GM23338 (cell line): ENCODE results near the gene VARS2. TPM values are rescaled to one million over a fixed set of nuclear protein-coding genes. Genes with fewer than 3 reads are reported as not detected.

ENCODE experiments used
- ATAC-seq: fragments of 200-7000 bp; cut with Tn5 transposase; 3 replicates; pipeline ENCODE4 v1.9.1; 2020
- DNase-seq: peaks from one replicate; pipeline ENCODE4 v3.0.0-alpha.2; 2015; ENCODE audit warnings: low spot score
- H2AFZ ChIP-seq: fragments of 200-600 bp; sonication (generic); 2 replicates; pipeline ENCODE4 v1.8.0; 2016; ENCODE audit warnings: antibody characterized with exemption, mild to moderate bottlenecking, moderate library complexity
- H3F3A ChIP-seq: fragments of 200-600 bp; sonication (generic); replicated peaks from 2 replicates; pipeline ENCODE4 v1.8.0; 2017; ENCODE audit warnings: antibody characterized with exemption, mixed run types, low read depth
- H3K27ac ChIP-seq: fragments of 200-600 bp; sonication (generic); 2 replicates; pipeline ENCODE4 v1.6.1; 2016; ENCODE audit warnings: low read depth
- H3K27me3 ChIP-seq: fragments of 200-600 bp; sonication (generic); 2 replicates; pipeline ENCODE4 v1.8.0; 2016; ENCODE audit warnings: mild to moderate bottlenecking, mixed run types, moderate library complexity; ENCODE audit not compliant: insufficient read depth
- H3K36me3 ChIP-seq: fragments of 200-600 bp; sonication (generic); 2 replicates; pipeline ENCODE4 v1.8.0; 2016; ENCODE audit warnings: mild to moderate bottlenecking; ENCODE audit not compliant: insufficient read depth
- H3K4me1 ChIP-seq: fragments of 200-600 bp; sonication (generic); 2 replicates; pipeline ENCODE4 v1.8.0; 2016; ENCODE audit warnings: mild to moderate bottlenecking, moderate library complexity; ENCODE audit not compliant: insufficient read depth
- H3K4me2 ChIP-seq: fragments of 200-600 bp; sonication (generic); 2 replicates; pipeline ENCODE4 v1.7.1; 2017; ENCODE audit warnings: mixed run types
- H3K4me3 ChIP-seq: fragments of 200-600 bp; sonication (generic); 2 replicates; pipeline ENCODE4 v1.6.1; 2016; ENCODE audit warnings: mixed run types
- H3K79me2 ChIP-seq: fragments of 200-600 bp; sonication (generic); replicated peaks from 2 replicates; pipeline ENCODE4 v1.8.0; 2017; ENCODE audit warnings: mild to moderate bottlenecking; ENCODE audit not compliant: insufficient read depth
- H3K9me2 ChIP-seq: fragments of 200-600 bp; sonication (generic); 2 replicates; pipeline ENCODE4 v1.8.0; 2017; ENCODE audit not compliant: insufficient read depth
- H4K20me1 ChIP-seq: fragments of 200-600 bp; sonication (generic); replicated peaks from 2 replicates; pipeline ENCODE4 v1.8.0; 2017; ENCODE audit warnings: mild to moderate bottlenecking; ENCODE audit not compliant: insufficient read depth
- H3K27ac Mint-ChIP-seq: 2 replicates; pipeline ENCODE4 v1.8.0; 2020; ENCODE audit warnings: inconsistent platforms, mild to moderate bottlenecking, moderate library complexity, mixed read lengths
- H3K27me3 Mint-ChIP-seq: 3 replicates; pipeline ENCODE4 v1.8.0; 2022; ENCODE audit warnings: low read depth, mild to moderate bottlenecking, moderate library complexity, mixed read lengths, inconsistent platforms; ENCODE audit not compliant: insufficient read depth, poor library complexity
- H3K36me3 Mint-ChIP-seq: 3 replicates; pipeline ENCODE4 v1.8.0; 2021; ENCODE audit warnings: low read depth, mild to moderate bottlenecking, inconsistent platforms, moderate library complexity, mixed read lengths
- H3K4me1 Mint-ChIP-seq: 3 replicates; pipeline ENCODE4 v1.8.0; 2020; ENCODE audit warnings: mild to moderate bottlenecking, inconsistent platforms, mixed read lengths
- H3K4me3 Mint-ChIP-seq: 3 replicates; pipeline ENCODE4 v1.8.0; 2021; ENCODE audit warnings: moderate library complexity, mild to moderate bottlenecking, inconsistent platforms, mixed read lengths
- H3K9me3 Mint-ChIP-seq: 3 replicates; pipeline ENCODE4 v1.8.0; 2020; ENCODE audit warnings: moderate library complexity, mild to moderate bottlenecking, inconsistent platforms, mixed read lengths
- CTCF ChIP-seq, 2 experiments: fragments of 200-600 bp in 1 of 2; sonication (generic) in 1 of 2; conservative IDR thresholded peaks; 2 replicates each; pipeline versions ENCODE4 v1.5.1 to v1.6.1; 2016 to 2017; ENCODE audit warnings: antibody characterized with exemption in 2 of 2, low read depth in 2 of 2, mild to moderate bottlenecking in 2 of 2, moderate library complexity in 1 of 2
- EZH2phosphoT487 ChIP-seq: fragments of 200-600 bp; sonication (generic); IDR thresholded peaks from one replicate; pipeline ENCODE4 v1.8.1; 2018; ENCODE audit warnings: antibody characterized with exemption; ENCODE audit not compliant: unreplicated experiment
- NANOG ChIP-seq: IDR thresholded peaks from 2 replicates; pipeline ENCODE4 v1.6.1; 2016; ENCODE audit warnings: antibody characterized with exemption, borderline replicate concordance
- POLR2AphosphoS5 ChIP-seq: IDR thresholded peaks from 2 replicates; pipeline ENCODE4 v1.6.1; 2016; ENCODE audit warnings: antibody characterized with exemption, low read depth
- REST ChIP-seq: IDR thresholded peaks from one replicate; pipeline ENCODE4 v1.6.1; 2018; ENCODE audit warnings: antibody characterized with exemption; ENCODE audit not compliant: unreplicated experiment
- ZNF331 ChIP-seq: fragments of 250-450 bp; sonication (Bioruptor Pico); IDR thresholded peaks from 2 replicates; pipeline ENCODE4 v1.5.0; 2020; ENCODE audit warnings: low read depth, mild to moderate bottlenecking, moderate library complexity
- ZNF462 ChIP-seq: fragments of 250-450 bp; sonication (Bioruptor Pico); IDR thresholded peaks from 2 replicates; pipeline ENCODE4 v1.5.0; 2020; ENCODE audit warnings: mild to moderate bottlenecking, moderate library complexity
- polyA plus RNA-seq: library from polyadenylated mRNA; unstranded; fragments of >200 nt; fragmentation: Nextera tagmentation; extraction: Ambion mirVana; gene quantifications from 2 replicates; pipeline ENCODE4 v1.2.1, GENCODE V29; 2016
- total RNA-seq: library from RNA; depleted of rRNA; stranded (reverse); fragments of >200 nt; shearing (Covaris generic); gene quantifications from 2 replicates; pipeline ENCODE4 v1.2.3, GENCODE V29; 2014
- TF ChIP-seq, protein P1 (sequence below): IDR thresholded peaks from 2 replicates; pipeline ENCODE4 v1.6.1; 2016; ENCODE audit warnings: antibody characterized with exemption

VARS2 gene
- total and polyA plus RNA-seq, 2 experiments from 2014 or later, result 13.7 to 36.4 TPM

DNA sequence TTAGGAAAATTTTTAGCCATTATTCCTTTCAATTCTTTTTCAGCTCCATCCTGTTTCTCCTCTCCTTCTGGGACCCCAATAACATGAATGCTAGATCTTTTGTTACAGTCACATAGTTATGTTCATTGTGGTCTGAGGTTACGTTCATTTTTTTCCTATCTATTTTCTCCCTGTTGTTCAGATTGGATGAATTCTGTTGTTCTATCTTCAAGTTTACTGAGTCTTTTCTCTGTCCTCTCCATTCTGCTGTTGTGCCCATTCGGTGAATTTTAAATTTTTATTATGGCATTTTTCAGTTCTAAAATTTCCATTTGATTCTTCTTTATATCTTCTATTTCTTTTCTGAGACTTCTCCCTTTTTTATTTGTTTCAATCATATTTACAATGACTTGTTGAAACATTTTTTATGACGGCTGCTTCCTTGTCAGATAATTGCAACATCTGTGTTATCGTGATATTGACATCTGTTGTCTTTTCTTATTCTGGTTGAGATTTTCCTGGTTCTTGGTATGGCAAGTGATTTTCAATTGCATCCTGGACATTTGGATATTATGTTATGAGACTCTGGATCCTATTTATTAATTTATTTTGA is 42.4 kb upstream of the VARS2 start (continued):
- TF ChIP-seq REST (no peak), EZH2phosphoT487 (no peak), ZNF462 (CRISPR knock-in tag) (no peak)

DNA sequence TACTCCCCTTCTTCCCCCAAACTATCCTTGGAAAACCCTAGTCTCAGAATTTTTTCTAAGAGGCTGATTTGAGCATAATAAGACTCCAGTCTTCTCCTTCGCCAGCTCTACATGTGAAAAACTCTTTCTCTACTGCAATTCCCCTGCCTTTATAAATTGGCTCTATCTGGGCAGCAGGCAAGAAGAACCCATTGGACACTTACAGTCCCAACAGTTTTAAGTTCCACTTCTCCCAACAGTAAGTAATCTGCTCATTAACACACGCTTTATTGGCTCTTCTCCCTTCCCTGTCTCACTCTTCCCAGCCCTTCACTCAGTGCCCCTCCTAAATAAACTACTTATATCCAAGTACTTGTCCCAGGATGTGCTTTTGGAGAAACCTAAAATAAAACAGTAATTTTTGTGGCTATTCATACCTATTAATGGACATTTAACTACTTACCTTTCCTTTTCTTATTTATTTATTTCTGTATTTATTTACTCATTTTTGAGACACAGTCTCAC is 40.8 kb upstream of the VARS2 start:
- no peak overlapping the region for H3K4me2 ChIP-seq
- TF ChIP-seq ZNF331, result no peak
- TF ChIP-seq CTCF (conservative IDR thresholded peaks at IDR 0.05; ENCODE audit: low read depth in 2 of 2), result no peak
- TF ChIP-seq NANOG, result no peak
- TF ChIP-seq POLR2AphosphoS5, result no peak
- TF ChIP-seq, protein P1, sequence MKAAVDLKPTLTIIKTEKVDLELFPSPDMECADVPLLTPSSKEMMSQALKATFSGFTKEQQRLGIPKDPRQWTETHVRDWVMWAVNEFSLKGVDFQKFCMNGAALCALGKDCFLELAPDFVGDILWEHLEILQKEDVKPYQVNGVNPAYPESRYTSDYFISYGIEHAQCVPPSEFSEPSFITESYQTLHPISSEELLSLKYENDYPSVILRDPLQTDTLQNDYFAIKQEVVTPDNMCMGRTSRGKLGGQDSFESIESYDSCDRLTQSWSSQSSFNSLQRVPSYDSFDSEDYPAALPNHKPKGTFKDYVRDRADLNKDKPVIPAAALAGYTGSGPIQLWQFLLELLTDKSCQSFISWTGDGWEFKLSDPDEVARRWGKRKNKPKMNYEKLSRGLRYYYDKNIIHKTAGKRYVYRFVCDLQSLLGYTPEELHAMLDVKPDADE, result no peak

More for the DNA sequence above, 40.8 kb upstream of the VARS2 start:
- ATAC-seq, result no peak
- Histone ChIP-seq H3K9me2 (peaks cover 21% of the 10 kb centered on the region), H3K36me3 (peaks cover 15% of the 10 kb centered on the region), H3K27ac (no peak overlapping the region), H3K4me1 (peaks cover 5% of the 10 kb centered on the region), H4K20me1 (no peaks in the 10 kb centered on the region), H3K4me3 (no peak overlapping the region), H2AFZ (no peak overlapping the region), H3K27me3 (no peaks in the 10 kb centered on the region), H3F3A (0 out of 2 replicates have a peak, but pooled peaks cover 8% of the 10 kb centered on the region), H3K79me2 (no peaks in the 10 kb centered on the region)
- peaks cover 59% of the 10 kb centered on the region for H3K9me3 Mint-ChIP-seq
- peaks cover 13% of the 10 kb centered on the region for H3K4me1 Mint-ChIP-seq
- peaks cover 14% of the 10 kb centered on the region for H3K27me3 Mint-ChIP-seq
- no peak for DNase-seq
- H3K27ac Mint-ChIP-seq, result no peak overlapping the region
- no peak overlapping the region for H3K4me3 Mint-ChIP-seq
- H3K36me3 Mint-ChIP-seq, result peaks cover 59% of the 10 kb centered on the region
